ENCODE data around the gene CALN1. TPM values are rescaled to one million over a fixed set of nuclear protein-coding genes. Genes with fewer than 3 reads are reported as not detected.

The CALN1 gene
- polyA plus RNA-seq, 3 donors, result under 0.01 TPM; not detected in 2

GRCh38 chr7:72316148-72316547, 96.0 kb downstream of the CALN1 start:
- Histone ChIP-seq H3K4me2 (replicated peaks; ENCODE audit: extremely low read depth, low read length, poor library complexity, severe bottlenecking) (no peak overlapping the region), H3K9me3 (replicated peaks in 1 of 2; ENCODE audit: control insufficient read depth in 1 of 2, insufficient read depth in 1 of 2, low read length in 2 of 2) (no peaks in the 10 kb centered on the region), H2AFZ (ENCODE audit: insufficient read depth, low read depth, low read length, poor library complexity, severe bottlenecking) (no peak overlapping the region), H3K36me3 (replicated peaks in 1 of 2; ENCODE audit: control insufficient read depth in 1 of 2, insufficient read depth in 2 of 2, low read length in 2 of 2) (no peaks in the 10 kb centered on the region), H3K27ac (ENCODE audit: low read depth in 1 of 2, low read length in 2 of 2) (no peak overlapping the region), H3K27me3 (ENCODE audit: control insufficient read depth in 2 of 2, insufficient read depth in 2 of 2, low read length in 2 of 2) (no peaks in the 10 kb centered on the region), H3K4me3 (replicated peaks in 1 of 3; ENCODE audit: low read depth in 2 of 3, low read length in 3 of 3) (no peak overlapping the region), H3K4me1 (ENCODE audit: control insufficient read depth in 1 of 2, insufficient read depth in 2 of 2, low read length in 2 of 2) (no peaks in the 10 kb centered on the region), H3K9ac (ENCODE audit: insufficient read depth, low read length, poor library complexity, severe bottlenecking) (no peak overlapping the region), H3K79me2 (ENCODE audit: insufficient read depth, low read length) (no peaks in the 10 kb centered on the region), H4K20me1 (ENCODE audit: insufficient read depth, low read length) (no peaks in the 10 kb centered on the region)
- DNase-seq, result no peak
- no peak overlapping the region for H3K27ac Mint-ChIP-seq
- peaks cover 0 to 8% (median 5%) of the 10 kb centered on the region in 7 donors for H3K9me3 Mint-ChIP-seq
- intact Hi-C loops (cut with micrococcal nuclease), result no loop called here
- TF ChIP-seq, protein P1, sequence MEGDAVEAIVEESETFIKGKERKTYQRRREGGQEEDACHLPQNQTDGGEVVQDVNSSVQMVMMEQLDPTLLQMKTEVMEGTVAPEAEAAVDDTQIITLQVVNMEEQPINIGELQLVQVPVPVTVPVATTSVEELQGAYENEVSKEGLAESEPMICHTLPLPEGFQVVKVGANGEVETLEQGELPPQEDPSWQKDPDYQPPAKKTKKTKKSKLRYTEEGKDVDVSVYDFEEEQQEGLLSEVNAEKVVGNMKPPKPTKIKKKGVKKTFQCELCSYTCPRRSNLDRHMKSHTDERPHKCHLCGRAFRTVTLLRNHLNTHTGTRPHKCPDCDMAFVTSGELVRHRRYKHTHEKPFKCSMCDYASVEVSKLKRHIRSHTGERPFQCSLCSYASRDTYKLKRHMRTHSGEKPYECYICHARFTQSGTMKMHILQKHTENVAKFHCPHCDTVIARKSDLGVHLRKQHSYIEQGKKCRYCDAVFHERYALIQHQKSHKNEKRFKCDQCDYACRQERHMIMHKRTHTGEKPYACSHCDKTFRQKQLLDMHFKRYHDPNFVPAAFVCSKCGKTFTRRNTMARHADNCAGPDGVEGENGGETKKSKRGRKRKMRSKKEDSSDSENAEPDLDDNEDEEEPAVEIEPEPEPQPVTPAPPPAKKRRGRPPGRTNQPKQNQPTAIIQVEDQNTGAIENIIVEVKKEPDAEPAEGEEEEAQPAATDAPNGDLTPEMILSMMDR (IDR thresholded peaks at IDR 0.05), result no peak
- peaks cover 0 to 7% (median 0%) of the 10 kb centered on the region in 3 donors for H3K27me3 Mint-ChIP-seq (ENCODE audit: low read depth in 3 of 3)
- no peaks in the 10 kb centered on the region for H3K4me1 Mint-ChIP-seq
- H3K4me3 Mint-ChIP-seq, result no peak overlapping the region
- no peaks in the 10 kb centered on the region for H3K36me3 Mint-ChIP-seq
- no CpG with 5 or more reads among the region's 6 CpGs for WGBS (ENCODE audit: insufficient coverage)

GRCh38 chr7:72313906-72314305, 98.2 kb downstream of the CALN1 start:
- TF ChIP-seq, protein P1 (IDR thresholded peaks at IDR 0.05), result no peak
- peaks cover 0 to 2% (median 0%) of the 10 kb centered on the region in 3 donors for H3K27me3 Mint-ChIP-seq (ENCODE audit: low read depth in 3 of 3)
- Histone ChIP-seq H3K36me3 (replicated peaks in 1 of 2; ENCODE audit: control insufficient read depth in 1 of 2, insufficient read depth in 2 of 2, low read length in 2 of 2) (no peaks in the 10 kb centered on the region), H3K4me3 (replicated peaks in 1 of 3; ENCODE audit: low read depth in 2 of 3, low read length in 3 of 3) (no peak overlapping the region), H3K9ac (ENCODE audit: insufficient read depth, low read length, poor library complexity, severe bottlenecking) (no peak overlapping the region), H4K20me1 (ENCODE audit: insufficient read depth, low read length) (no peaks in the 10 kb centered on the region), H3K4me1 (ENCODE audit: control insufficient read depth in 1 of 2, insufficient read depth in 2 of 2, low read length in 2 of 2) (no peaks in the 10 kb centered on the region), H3K9me3 (replicated peaks in 1 of 2; ENCODE audit: control insufficient read depth in 1 of 2, insufficient read depth in 1 of 2, low read length in 2 of 2) (no peaks in the 10 kb centered on the region), H3K27me3 (ENCODE audit: control insufficient read depth in 2 of 2, insufficient read depth in 2 of 2, low read length in 2 of 2) (no peaks in the 10 kb centered on the region), H3K4me2 (replicated peaks; ENCODE audit: extremely low read depth, low read length, poor library complexity, severe bottlenecking) (no peak overlapping the region), H2AFZ (ENCODE audit: insufficient read depth, low read depth, low read length, poor library complexity, severe bottlenecking) (no peak overlapping the region), H3K79me2 (ENCODE audit: insufficient read depth, low read length) (no peaks in the 10 kb centered on the region), H3K27ac (ENCODE audit: low read depth in 1 of 2, low read length in 2 of 2) (no peak overlapping the region)
- DNase-seq, result no peak
- intact Hi-C loops (cut with micrococcal nuclease), result no loop called here
- no peaks in the 10 kb centered on the region for H3K9me3 Mint-ChIP-seq
- H3K4me3 Mint-ChIP-seq, result no peak overlapping the region
- H3K4me1 Mint-ChIP-seq, result no peaks in the 10 kb centered on the region
- WGBS (ENCODE audit: insufficient coverage), result no CpG with 5 or more reads among the region's 5 CpGs
- H3K36me3 Mint-ChIP-seq, result no peaks in the 10 kb centered on the region
- no peak overlapping the region for H3K27ac Mint-ChIP-seq

Measured in CD14-positive monocyte (primary cell).